Skeletal muscle cell (primary cell): Measurements from ENCODE around the gene BCL7A.

Experiments
- DNase-seq: peaks from one replicate; pipeline ENCODE4 v3.0.0-alpha.2; 2010; ENCODE audit warnings: low read depth
- H3K4me3 ChIP-seq: 2 replicates; pipeline ENCODE4 v1.5.1; 2011; ENCODE audit warnings: low read depth, mild to moderate bottlenecking, control low read depth, low read length, moderate library complexity

The BCL7A gene

DNA sequence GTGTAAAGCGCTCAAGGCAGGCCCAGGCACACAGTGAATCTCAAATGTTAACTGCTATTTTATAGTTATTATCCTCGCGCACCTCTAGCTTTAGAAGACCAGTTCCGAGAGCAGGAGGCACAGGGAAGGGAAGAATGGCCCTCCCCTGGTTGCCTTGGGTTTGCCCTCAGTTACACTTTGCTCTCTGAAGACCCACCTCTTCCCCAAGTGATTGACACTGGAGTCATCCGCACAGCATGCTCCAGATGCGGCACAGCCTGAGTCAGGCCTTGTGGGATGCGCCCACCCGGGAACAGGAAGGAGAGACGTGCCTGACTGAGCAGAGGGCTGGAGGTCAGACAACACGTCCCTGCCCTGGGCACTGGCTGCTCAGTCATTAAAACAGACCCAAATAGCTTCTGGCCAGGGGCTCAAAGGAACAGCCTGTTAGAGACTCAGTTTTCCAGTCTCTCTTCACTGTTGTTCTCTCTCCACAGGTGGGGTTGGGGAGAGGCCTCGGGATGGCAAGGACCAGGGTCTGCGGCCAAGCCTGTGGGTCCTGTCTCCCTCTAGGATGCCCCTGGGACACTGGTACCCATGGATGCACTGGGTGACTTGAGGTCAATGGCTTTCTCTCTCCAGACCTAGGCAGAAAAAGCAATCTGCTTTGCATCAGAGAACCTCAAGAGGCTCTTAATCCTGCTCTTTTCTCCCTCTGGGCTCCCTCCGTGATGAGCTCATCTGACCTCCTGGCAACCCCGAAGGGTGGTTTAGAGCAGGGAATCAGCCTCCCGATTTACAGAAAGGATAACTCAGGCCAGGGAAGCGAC, 43.3 kb downstream of the BCL7A start:
- peak; percentile 78 for DNase-seq
- H3K4me3 ChIP-seq = peak overlapping the region; percentile 9

- no peak overlapping the region for H3K4me3 ChIP-seq
- DNase-seq = no peak
Observed at GRCh38 chr12:122067548-122067947, 45.9 kb downstream of the BCL7A start.

DNA sequence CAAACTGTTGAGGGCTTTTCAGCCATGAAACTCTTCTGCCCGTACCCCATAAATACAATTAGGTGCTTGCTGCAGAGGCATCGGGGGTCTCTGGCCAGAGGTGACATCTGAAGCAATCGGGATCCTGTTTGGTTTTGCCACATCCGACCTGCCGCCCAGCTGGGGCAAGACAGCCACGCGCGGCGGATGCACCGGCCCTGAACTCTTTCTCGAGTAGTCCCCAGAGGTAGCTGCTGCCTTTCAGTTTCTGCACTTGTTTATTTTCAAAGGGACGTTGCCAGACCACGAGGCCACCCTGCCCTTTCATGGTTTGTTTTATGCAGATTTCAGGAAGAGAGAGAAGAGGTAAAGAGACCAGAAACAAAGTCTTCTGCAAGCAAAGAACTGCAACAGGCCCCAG, 46.3 kb downstream of the BCL7A start:
- no peak overlapping the region for H3K4me3 ChIP-seq
- DNase-seq = peak; percentile 58

DNA sequence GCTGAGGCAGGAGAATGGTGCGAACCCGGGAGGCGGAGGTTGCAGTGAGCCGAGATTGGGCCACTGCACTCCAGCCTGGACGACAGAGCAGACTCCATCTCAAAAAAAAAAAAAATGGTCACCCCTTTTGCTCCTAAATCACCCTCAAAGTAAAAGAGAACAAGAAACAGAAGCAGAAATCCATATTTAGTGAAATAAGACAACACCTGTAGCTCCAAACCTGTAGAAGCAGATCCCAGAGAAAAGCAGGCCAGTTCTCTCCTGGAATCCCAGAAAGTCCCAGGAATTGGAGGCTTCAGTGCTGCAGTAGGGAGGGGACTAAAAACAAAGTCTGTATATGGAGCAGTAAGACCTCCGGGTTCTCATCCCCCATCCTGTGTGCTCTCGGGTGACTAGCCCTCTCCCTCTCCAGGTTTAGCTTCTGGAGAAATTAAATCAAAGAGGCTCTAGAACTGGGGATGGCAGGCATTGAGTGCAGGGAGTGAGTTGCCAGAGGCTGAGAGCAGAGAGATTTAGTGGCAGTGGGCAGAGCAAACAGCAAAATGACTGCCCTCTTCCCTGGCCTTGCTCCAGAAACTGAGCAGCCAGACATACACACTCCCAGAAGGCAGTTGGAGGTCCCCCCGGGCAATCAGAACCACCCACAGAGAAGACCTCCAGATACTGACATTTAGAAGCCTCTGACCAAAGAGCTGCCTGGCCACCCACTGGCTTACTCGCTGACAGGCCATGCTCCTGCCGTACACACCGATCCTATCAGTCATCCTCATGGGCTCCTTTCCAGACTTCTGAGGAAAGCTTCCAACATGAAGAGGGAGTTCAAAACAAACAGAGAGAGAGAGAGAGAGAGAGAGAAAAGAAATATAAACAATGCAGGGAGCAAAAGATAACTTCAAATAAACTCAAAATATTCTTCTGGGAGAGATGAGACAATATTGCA, 50.6 kb downstream of the BCL7A start:
- H3K4me3 ChIP-seq = peak overlapping the region; percentile 22
- DNase-seq = peak; percentile 99

- DNase-seq = no peak
Observed at GRCh38 chr12:122073815-122074214, 52.1 kb downstream of the BCL7A start.

DNA sequence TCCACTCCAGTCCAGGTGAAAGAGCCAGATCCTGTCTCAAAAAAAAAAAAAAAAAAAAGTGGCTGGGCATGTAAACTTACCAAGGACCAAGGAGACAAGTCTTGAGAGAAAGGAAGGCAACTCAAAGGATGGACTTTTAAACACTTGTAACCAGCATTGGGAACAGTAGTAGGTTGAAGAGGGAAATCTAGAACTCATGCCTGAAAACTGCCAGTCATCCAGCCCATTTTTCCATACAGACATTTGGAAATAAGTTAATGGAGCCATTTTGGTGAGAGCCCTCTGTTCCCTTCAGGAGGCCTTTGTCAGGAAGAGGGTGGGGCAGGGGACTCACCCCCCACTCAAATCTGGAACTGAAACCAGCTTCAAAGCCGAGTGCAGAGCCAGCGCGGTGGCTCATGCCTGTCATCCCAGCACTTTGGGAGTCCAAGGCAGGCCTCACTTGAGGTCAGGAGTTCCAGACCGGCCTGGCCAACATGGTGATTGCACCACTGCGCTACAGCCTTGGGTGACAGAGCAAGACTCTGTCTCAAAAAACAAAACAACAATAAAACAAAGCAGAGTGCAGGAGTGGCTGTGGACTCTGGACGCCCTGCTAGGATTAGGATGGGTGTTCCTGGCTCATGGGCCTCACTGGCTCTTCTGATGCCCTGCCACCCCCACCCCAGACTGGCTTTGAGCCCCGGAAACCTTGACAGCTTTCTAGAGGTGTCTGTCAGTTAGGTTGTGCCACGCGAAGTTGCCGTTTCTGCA, 55.2 kb downstream of the BCL7A start:
- H3K4me3 ChIP-seq = no peak overlapping the region
- no peak for DNase-seq

More at GRCh38 chr12:122073815-122074214, 52.1 kb downstream of the BCL7A start:
- no peak overlapping the region for H3K4me3 ChIP-seq

- H3K4me3 ChIP-seq = peak within 1 kb of the TSS; percentile 90
- peak; percentile 75 for DNase-seq
Observed at GRCh38 chr12:122078141-122079032, 56.7 kb downstream of the BCL7A start, which contains the start of gene MLXIP. Gene MLXIP, plus strand, starts transcription at chr12:122078756. Its CDS starts 98 bp downstream, at chr12:122078854.

GRCh38 chr12:122079033-122079531, 57.4 kb downstream of the BCL7A start:
- DNase-seq = no peak
- peak overlapping the region; percentile 90 for H3K4me3 ChIP-seq

DNA sequence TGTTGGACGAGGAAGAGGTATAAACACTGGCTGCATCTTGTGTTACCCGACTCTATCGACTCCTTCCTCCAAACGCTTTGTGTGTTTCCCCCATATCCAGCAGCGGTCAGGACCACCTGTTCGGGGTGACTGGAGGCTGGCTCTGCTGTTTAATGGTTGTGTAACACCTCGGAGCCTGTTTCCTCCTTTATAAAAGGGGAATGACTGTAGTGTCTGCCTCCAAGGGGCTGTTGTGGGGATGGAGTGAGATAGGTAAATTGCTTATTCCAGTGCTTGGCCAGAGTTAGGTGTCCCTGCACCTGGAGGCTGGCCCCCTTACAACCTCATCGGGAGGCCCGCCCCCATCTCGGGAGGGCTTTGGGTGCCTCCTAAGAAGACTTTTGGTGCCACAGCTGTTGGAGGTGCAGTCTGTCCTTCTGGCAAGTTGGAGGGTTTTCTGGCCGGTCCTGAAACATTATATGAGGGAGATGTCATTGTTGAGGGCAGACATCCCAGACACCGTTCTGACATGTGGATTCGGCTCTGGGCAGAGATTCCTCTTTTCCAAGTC, 57.9 kb downstream of the BCL7A start:
- no peak for DNase-seq
- peak overlapping the region; percentile 90 for H3K4me3 ChIP-seq

GRCh38 chr12:122080149-122081082, 58.7 kb downstream of the BCL7A start:
- peak; percentile 75 for DNase-seq
- peak overlapping the region; percentile 90 for H3K4me3 ChIP-seq

DNA sequence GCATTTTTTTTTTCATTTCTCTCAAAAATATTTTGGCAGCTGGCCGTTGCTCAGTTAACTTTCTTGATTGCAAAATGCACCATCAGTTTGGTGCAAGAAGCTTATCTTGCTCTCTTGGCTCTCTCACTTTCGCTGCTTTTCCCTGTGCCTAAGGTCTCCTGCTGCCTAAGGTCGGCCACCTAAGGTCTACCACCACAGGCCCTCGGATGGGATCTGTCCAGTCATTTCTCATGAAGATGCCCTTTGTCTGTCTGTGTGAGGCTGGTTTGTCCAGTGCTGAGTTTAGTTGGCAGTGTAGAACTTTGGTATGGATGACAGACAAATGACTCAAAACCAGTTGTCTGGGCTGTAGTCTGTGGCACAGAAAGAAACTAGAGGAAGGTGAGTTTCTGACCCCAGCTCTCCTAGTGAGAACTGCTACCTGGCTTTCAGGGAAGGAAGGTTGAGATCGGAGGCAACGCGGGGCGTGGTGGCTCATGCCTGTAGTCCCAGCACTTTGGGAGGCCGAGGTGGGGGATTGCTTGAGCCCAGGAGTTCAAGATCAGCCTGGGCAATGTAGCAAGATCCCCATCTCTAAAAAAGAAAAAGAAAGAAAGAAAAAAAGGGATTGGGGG, 59.5 kb downstream of the BCL7A start:
- DNase-seq = no peak
- peak overlapping the region; percentile 90 for H3K4me3 ChIP-seq

DNA sequence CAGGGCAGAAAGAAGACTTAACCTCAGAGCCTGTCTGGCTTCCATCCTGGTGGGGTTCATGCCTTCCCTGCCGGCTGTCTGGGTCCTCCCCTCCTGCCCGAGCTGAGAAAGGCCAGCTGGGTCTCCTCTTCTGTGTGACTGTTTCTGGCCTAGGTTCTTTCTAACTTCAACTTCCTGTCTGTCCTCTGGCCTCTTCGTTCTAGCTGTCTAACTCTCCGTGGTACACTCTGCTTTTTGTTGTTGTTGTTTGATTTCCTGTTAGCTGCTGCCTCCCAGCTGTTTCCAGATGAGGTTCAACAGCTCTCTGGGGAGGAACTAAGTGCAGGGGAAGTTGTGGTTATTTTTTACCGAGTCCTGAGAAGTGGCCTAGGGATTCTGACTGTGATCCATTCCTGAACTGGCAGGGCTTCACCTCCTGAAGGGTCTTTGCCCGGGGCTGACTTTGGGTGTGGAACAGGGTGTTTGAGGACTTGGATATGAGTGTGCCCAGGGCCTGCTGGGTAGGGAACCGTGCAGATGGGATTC, 60.1 kb downstream of the BCL7A start:
- peak overlapping the region; percentile 90 for H3K4me3 ChIP-seq
- no peak for DNase-seq

DNA sequence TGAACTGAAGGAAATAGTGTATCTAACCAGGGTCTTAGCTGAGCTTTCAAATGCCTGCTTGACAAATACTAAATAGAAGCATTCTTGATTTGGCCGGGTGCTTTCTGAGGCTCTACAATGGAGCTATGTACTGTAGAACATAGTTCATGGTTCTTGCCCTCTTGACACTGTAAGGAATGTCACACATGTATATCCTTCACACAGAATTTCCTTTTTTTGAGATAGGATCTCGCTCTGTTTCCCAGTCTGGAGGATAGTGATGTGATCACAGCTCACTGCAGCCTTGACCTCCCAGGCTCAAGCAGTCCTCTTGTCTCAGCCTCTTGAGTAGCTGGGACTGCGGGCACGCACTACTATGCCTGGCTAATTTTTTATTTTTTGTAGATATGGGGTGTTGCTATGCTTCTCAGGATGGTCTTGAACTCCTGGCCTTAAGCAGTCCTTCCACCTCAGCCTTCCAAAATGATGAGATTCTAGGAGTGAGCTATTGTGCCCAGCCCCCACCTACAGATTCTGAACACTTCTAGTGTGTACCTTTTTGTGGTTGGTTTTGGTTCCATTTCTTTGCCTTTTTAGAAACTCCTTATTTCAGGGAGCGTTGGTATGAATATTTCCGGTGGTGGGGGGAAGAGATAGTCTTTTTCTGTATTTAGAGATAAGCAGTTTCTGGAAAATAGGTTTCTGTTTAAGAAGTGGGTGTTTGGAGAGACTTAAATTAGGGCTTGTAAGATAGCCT, 61.1 kb downstream of the BCL7A start:
- no peak overlapping the region for H3K4me3 ChIP-seq
- DNase-seq = no peak

DNA sequence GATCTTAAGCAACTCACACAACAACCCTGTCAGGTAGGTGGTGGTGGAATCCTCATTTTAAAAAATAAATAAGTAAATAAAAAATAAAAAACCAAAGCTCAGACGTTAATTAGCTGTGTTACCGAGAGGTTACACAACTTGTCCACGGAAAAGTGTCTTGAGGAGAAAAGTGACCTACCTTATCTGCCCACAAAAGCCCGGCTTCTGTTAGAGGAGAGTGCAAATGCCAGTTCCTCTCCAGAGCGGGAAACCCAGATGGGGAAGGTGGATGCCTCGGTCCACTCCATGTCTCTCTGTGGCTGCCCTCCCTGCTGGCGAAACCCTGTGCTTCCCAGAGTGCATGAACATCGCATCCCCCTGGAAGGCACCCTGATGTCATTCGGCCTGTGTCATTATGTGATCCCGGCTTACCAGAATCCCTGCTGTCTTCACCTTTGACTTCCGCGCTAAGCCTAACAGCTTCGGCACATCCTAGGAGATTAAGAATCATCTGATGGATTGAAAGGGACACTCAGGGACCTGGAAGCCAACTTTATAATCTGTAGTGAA, 63.2 kb downstream of the BCL7A start:
- H3K4me3 ChIP-seq = no peak overlapping the region
- no peak for DNase-seq

GRCh38 chr12:122085591-122085990, 63.9 kb downstream of the BCL7A start:
- DNase-seq = no peak
- H3K4me3 ChIP-seq = no peak overlapping the region

GRCh38 chr12:122086116-122086515, 64.4 kb downstream of the BCL7A start:
- H3K4me3 ChIP-seq = no peak overlapping the region
- no peak for DNase-seq
